GM23338 (cell line): ENCODE data around the gene S100Z. TPM values are rescaled to one million over a fixed set of nuclear protein-coding genes. Genes with fewer than 3 reads are reported as not detected.
"Not testable (repeated sequence)": the region's sequence is repeated elsewhere in the genome, so short reads cannot be mapped to it uniquely, and the experiment has no call there.

Experiments used
- ATAC-seq: fragments of 200-7000 bp; cut with Tn5 transposase; 3 replicates; pipeline ENCODE4 v1.9.1; 2020
- DNase-seq: peaks from one replicate; pipeline ENCODE4 v3.0.0-alpha.2; 2015; ENCODE audit warnings: low spot score
- H2AFZ ChIP-seq: fragments of 200-600 bp; sonication (generic); 2 replicates; pipeline ENCODE4 v1.8.0; 2016; ENCODE audit warnings: antibody characterized with exemption, mild to moderate bottlenecking, moderate library complexity
- H3F3A ChIP-seq: fragments of 200-600 bp; sonication (generic); replicated peaks from 2 replicates; pipeline ENCODE4 v1.8.0; 2017; ENCODE audit warnings: antibody characterized with exemption, mixed run types, low read depth
- H3K27ac ChIP-seq: fragments of 200-600 bp; sonication (generic); 2 replicates; pipeline ENCODE4 v1.6.1; 2016; ENCODE audit warnings: low read depth
- H3K27me3 ChIP-seq: fragments of 200-600 bp; sonication (generic); 2 replicates; pipeline ENCODE4 v1.8.0; 2016; ENCODE audit warnings: mild to moderate bottlenecking, mixed run types, moderate library complexity; ENCODE audit not compliant: insufficient read depth
- H3K36me3 ChIP-seq: fragments of 200-600 bp; sonication (generic); 2 replicates; pipeline ENCODE4 v1.8.0; 2016; ENCODE audit warnings: mild to moderate bottlenecking; ENCODE audit not compliant: insufficient read depth
- H3K4me1 ChIP-seq: fragments of 200-600 bp; sonication (generic); 2 replicates; pipeline ENCODE4 v1.8.0; 2016; ENCODE audit warnings: mild to moderate bottlenecking, moderate library complexity; ENCODE audit not compliant: insufficient read depth
- H3K4me2 ChIP-seq: fragments of 200-600 bp; sonication (generic); 2 replicates; pipeline ENCODE4 v1.7.1; 2017; ENCODE audit warnings: mixed run types
- H3K4me3 ChIP-seq: fragments of 200-600 bp; sonication (generic); 2 replicates; pipeline ENCODE4 v1.6.1; 2016; ENCODE audit warnings: mixed run types
- H3K79me2 ChIP-seq: fragments of 200-600 bp; sonication (generic); replicated peaks from 2 replicates; pipeline ENCODE4 v1.8.0; 2017; ENCODE audit warnings: mild to moderate bottlenecking; ENCODE audit not compliant: insufficient read depth
- H3K9me2 ChIP-seq: fragments of 200-600 bp; sonication (generic); 2 replicates; pipeline ENCODE4 v1.8.0; 2017; ENCODE audit not compliant: insufficient read depth
- H4K20me1 ChIP-seq: fragments of 200-600 bp; sonication (generic); replicated peaks from 2 replicates; pipeline ENCODE4 v1.8.0; 2017; ENCODE audit warnings: mild to moderate bottlenecking; ENCODE audit not compliant: insufficient read depth
- H3K27ac Mint-ChIP-seq: 2 replicates; pipeline ENCODE4 v1.8.0; 2020; ENCODE audit warnings: inconsistent platforms, mild to moderate bottlenecking, moderate library complexity, mixed read lengths
- H3K27me3 Mint-ChIP-seq: 3 replicates; pipeline ENCODE4 v1.8.0; 2022; ENCODE audit warnings: low read depth, mild to moderate bottlenecking, moderate library complexity, mixed read lengths, inconsistent platforms; ENCODE audit not compliant: insufficient read depth, poor library complexity
- H3K36me3 Mint-ChIP-seq: 3 replicates; pipeline ENCODE4 v1.8.0; 2021; ENCODE audit warnings: low read depth, mild to moderate bottlenecking, inconsistent platforms, moderate library complexity, mixed read lengths
- H3K4me1 Mint-ChIP-seq: 3 replicates; pipeline ENCODE4 v1.8.0; 2020; ENCODE audit warnings: mild to moderate bottlenecking, inconsistent platforms, mixed read lengths
- H3K4me3 Mint-ChIP-seq: 3 replicates; pipeline ENCODE4 v1.8.0; 2021; ENCODE audit warnings: moderate library complexity, mild to moderate bottlenecking, inconsistent platforms, mixed read lengths
- H3K9me3 Mint-ChIP-seq: 3 replicates; pipeline ENCODE4 v1.8.0; 2020; ENCODE audit warnings: moderate library complexity, mild to moderate bottlenecking, inconsistent platforms, mixed read lengths
- EZH2 ChIP-seq: fragments of 200-600 bp; sonication (generic); IDR thresholded peaks from one replicate; pipeline ENCODE4 v1.8.0; 2017; ENCODE audit warnings: antibody characterized with exemption, mild to moderate bottlenecking, low read depth; ENCODE audit not compliant: unreplicated experiment
- NANOG ChIP-seq: IDR thresholded peaks from 2 replicates; pipeline ENCODE4 v1.6.1; 2016; ENCODE audit warnings: antibody characterized with exemption, borderline replicate concordance
- ZNF331 ChIP-seq: fragments of 250-450 bp; sonication (Bioruptor Pico); IDR thresholded peaks from 2 replicates; pipeline ENCODE4 v1.5.0; 2020; ENCODE audit warnings: low read depth, mild to moderate bottlenecking, moderate library complexity
- polyA plus RNA-seq: library from polyadenylated mRNA; unstranded; fragments of >200 nt; fragmentation: Nextera tagmentation; extraction: Ambion mirVana; gene quantifications from 2 replicates; pipeline ENCODE4 v1.2.1, GENCODE V29; 2016
- total RNA-seq: library from RNA; depleted of rRNA; stranded (reverse); fragments of >200 nt; shearing (Covaris generic); gene quantifications from 2 replicates; pipeline ENCODE4 v1.2.3, GENCODE V29; 2014
- TF ChIP-seq, protein P1 (sequence below): IDR thresholded peaks from one replicate; pipeline ENCODE4 v1.6.1; 2018; ENCODE audit warnings: antibody characterized with exemption; ENCODE audit not compliant: unreplicated experiment
- TF ChIP-seq, protein P2 (sequence below): IDR thresholded peaks from 2 replicates; pipeline ENCODE4 v1.6.1; 2016; ENCODE audit warnings: antibody characterized with exemption
- TF ChIP-seq, protein P3 (sequence below): fragments of 250-450 bp; sonication (Bioruptor Pico); IDR thresholded peaks from 2 replicates; pipeline ENCODE4 v1.5.0; 2020; ENCODE audit warnings: mild to moderate bottlenecking, moderate library complexity

The S100Z gene
- total and polyA plus RNA-seq, 2 experiments from 2014 or later: not detected

GRCh38 chr5:76854644-76855043 is 4.8 kb downstream of the S100Z start:
- TF ChIP-seq NANOG: 0 out of 2 replicates have a peak, but pooled peaks have one; percentile 4
- no peak for TF ChIP-seq EZH2
- TF ChIP-seq, protein P1, sequence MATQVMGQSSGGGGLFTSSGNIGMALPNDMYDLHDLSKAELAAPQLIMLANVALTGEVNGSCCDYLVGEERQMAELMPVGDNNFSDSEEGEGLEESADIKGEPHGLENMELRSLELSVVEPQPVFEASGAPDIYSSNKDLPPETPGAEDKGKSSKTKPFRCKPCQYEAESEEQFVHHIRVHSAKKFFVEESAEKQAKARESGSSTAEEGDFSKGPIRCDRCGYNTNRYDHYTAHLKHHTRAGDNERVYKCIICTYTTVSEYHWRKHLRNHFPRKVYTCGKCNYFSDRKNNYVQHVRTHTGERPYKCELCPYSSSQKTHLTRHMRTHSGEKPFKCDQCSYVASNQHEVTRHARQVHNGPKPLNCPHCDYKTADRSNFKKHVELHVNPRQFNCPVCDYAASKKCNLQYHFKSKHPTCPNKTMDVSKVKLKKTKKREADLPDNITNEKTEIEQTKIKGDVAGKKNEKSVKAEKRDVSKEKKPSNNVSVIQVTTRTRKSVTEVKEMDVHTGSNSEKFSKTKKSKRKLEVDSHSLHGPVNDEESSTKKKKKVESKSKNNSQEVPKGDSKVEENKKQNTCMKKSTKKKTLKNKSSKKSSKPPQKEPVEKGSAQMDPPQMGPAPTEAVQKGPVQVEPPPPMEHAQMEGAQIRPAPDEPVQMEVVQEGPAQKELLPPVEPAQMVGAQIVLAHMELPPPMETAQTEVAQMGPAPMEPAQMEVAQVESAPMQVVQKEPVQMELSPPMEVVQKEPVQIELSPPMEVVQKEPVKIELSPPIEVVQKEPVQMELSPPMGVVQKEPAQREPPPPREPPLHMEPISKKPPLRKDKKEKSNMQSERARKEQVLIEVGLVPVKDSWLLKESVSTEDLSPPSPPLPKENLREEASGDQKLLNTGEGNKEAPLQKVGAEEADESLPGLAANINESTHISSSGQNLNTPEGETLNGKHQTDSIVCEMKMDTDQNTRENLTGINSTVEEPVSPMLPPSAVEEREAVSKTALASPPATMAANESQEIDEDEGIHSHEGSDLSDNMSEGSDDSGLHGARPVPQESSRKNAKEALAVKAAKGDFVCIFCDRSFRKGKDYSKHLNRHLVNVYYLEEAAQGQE: no peak
- TF ChIP-seq, protein P2, sequence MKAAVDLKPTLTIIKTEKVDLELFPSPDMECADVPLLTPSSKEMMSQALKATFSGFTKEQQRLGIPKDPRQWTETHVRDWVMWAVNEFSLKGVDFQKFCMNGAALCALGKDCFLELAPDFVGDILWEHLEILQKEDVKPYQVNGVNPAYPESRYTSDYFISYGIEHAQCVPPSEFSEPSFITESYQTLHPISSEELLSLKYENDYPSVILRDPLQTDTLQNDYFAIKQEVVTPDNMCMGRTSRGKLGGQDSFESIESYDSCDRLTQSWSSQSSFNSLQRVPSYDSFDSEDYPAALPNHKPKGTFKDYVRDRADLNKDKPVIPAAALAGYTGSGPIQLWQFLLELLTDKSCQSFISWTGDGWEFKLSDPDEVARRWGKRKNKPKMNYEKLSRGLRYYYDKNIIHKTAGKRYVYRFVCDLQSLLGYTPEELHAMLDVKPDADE: no peak
- no peak for TF ChIP-seq ZNF331 (CRISPR knock-in tag)
- TF ChIP-seq, protein P3, sequence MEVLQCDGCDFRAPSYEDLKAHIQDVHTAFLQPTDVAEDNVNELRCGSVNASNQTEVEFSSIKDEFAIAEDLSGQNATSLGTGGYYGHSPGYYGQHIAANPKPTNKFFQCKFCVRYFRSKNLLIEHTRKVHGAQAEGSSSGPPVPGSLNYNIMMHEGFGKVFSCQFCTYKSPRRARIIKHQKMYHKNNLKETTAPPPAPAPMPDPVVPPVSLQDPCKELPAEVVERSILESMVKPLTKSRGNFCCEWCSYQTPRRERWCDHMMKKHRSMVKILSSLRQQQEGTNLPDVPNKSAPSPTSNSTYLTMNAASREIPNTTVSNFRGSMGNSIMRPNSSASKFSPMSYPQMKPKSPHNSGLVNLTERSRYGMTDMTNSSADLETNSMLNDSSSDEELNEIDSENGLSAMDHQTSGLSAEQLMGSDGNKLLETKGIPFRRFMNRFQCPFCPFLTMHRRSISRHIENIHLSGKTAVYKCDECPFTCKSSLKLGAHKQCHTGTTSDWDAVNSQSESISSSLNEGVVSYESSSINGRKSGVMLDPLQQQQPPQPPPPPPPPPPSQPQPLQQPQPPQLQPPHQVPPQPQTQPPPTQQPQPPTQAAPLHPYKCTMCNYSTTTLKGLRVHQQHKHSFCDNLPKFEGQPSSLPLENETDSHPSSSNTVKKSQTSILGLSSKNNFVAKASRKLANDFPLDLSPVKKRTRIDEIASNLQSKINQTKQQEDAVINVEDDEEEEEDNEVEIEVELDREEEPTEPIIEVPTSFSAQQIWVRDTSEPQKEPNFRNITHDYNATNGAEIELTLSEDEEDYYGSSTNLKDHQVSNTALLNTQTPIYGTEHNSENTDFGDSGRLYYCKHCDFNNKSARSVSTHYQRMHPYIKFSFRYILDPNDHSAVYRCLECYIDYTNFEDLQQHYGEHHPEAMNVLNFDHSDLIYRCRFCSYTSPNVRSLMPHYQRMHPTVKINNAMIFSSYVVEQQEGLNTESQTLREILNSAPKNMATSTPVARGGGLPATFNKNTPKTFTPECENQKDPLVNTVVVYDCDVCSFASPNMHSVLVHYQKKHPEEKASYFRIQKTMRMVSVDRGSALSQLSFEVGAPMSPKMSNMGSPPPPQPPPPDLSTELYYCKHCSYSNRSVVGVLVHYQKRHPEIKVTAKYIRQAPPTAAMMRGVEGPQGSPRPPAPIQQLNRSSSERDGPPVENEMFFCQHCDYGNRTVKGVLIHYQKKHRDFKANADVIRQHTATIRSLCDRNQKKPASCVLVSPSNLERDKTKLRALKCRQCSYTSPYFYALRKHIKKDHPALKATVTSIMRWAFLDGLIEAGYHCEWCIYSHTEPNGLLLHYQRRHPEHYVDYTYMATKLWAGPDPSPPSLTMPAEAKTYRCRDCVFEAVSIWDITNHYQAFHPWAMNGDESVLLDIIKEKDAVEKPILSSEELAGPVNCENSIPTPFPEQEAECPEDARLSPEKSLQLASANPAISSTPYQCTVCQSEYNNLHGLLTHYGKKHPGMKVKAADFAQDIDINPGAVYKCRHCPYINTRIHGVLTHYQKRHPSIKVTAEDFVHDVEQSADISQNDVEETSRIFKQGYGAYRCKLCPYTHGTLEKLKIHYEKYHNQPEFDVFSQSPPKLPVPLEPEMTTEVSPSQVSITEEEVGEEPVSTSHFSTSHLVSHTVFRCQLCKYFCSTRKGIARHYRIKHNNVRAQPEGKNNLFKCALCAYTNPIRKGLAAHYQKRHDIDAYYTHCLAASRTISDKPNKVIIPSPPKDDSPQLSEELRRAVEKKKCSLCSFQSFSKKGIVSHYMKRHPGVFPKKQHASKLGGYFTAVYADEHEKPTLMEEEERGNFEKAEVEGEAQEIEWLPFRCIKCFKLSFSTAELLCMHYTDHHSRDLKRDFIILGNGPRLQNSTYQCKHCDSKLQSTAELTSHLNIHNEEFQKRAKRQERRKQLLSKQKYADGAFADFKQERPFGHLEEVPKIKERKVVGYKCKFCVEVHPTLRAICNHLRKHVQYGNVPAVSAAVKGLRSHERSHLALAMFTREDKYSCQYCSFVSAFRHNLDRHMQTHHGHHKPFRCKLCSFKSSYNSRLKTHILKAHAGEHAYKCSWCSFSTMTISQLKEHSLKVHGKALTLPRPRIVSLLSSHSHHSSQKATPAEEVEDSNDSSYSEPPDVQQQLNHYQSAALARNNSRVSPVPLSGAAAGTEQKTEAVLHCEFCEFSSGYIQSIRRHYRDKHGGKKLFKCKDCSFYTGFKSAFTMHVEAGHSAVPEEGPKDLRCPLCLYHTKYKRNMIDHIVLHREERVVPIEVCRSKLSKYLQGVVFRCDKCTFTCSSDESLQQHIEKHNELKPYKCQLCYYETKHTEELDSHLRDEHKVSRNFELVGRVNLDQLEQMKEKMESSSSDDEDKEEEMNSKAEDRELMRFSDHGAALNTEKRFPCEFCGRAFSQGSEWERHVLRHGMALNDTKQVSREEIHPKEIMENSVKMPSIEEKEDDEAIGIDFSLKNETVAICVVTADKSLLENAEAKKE (CRISPR knock-in tag): no peak
- no peak overlapping the region for H3K4me2 ChIP-seq
- H3F3A ChIP-seq: no peaks in the 10 kb centered on the region
- H3K9me2 ChIP-seq: no peaks in the 10 kb centered on the region
- H3K36me3 Mint-ChIP-seq: peaks cover 25% of the 10 kb centered on the region
- no peaks in the 10 kb centered on the region for H3K4me1 ChIP-seq
- peaks cover 38% of the 10 kb centered on the region for H3K9me3 Mint-ChIP-seq
- H3K4me3 Mint-ChIP-seq: no peak overlapping the region
- H3K27ac ChIP-seq: no peak overlapping the region
- peaks cover 3% of the 10 kb centered on the region; the same call in 1 of the 2 replicates for H3K36me3 ChIP-seq
- H3K79me2 ChIP-seq: no peaks in the 10 kb centered on the region
- ATAC-seq (no peak), DNase-seq (peak; percentile 35)
- H2AFZ ChIP-seq: no peak overlapping the region
- H4K20me1 ChIP-seq: no peaks in the 10 kb centered on the region
- peaks cover 15% of the 10 kb centered on the region for H3K27me3 Mint-ChIP-seq
- H3K4me1 Mint-ChIP-seq: peaks cover 6% of the 10 kb centered on the region
- H3K27ac Mint-ChIP-seq: no peak overlapping the region
- H3K27me3 ChIP-seq: no peaks in the 10 kb centered on the region
- H3K4me3 ChIP-seq: no peak overlapping the region

DNA sequence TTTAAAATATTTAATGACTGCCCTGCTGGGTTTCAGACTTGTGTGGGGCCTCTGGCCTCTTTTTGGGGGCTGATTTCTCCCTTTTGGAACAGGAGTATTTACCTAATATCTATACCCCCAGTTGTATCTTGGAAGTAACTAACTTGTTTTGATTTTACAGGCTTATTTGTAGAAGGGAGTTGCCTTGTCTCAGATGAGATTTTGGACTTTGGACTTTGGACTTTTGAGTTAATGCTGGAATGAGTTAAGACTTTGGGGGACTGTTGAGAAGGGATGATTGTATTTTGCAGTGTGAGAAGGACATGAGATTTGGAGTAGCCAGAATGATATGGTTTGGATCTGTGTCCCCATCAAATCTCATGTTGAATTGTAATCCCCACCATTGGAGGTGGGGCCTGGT is 5.7 kb downstream of the S100Z start:
- peaks cover 38% of the 10 kb centered on the region for H3K9me3 Mint-ChIP-seq
- H3K79me2 ChIP-seq, H3K9me2 ChIP-seq, H4K20me1 ChIP-seq, H3K27ac ChIP-seq, ATAC-seq, H3K4me3 ChIP-seq, H3K4me3 Mint-ChIP-seq, H2AFZ ChIP-seq, H3K27me3 ChIP-seq, DNase-seq, H3K27ac Mint-ChIP-seq, H3K4me1 ChIP-seq, H3F3A ChIP-seq, H3K4me1 Mint-ChIP-seq, H3K36me3 ChIP-seq, H3K4me2 ChIP-seq: not testable (repeated sequence)
- H3K27me3 Mint-ChIP-seq: peaks cover 11% of the 10 kb centered on the region
- peaks cover 25% of the 10 kb centered on the region for H3K36me3 Mint-ChIP-seq
